ENCODE measurements around the gene NTNG1.

Gene NTNG1

DNA sequence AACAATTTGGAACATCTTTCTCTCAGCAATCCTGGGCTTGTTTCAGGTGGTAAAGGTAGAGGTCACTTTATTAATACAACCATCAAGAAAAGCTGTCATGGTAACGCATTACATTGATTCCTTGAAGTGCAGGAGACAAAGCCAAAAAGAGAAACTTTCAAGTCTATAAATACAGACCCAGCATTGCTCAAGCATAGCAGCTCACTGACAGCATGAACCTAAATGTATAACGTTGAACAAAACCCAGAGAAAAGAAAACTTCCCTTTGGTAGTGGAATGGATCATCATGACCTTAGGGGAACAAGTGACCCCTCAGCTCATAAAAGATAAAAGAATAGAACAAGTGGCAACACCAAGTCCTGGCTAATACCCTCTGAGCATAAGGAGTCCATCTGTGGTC, 332.2 kb downstream of the NTNG1 start:
- DNase-seq = no peak

DNA sequence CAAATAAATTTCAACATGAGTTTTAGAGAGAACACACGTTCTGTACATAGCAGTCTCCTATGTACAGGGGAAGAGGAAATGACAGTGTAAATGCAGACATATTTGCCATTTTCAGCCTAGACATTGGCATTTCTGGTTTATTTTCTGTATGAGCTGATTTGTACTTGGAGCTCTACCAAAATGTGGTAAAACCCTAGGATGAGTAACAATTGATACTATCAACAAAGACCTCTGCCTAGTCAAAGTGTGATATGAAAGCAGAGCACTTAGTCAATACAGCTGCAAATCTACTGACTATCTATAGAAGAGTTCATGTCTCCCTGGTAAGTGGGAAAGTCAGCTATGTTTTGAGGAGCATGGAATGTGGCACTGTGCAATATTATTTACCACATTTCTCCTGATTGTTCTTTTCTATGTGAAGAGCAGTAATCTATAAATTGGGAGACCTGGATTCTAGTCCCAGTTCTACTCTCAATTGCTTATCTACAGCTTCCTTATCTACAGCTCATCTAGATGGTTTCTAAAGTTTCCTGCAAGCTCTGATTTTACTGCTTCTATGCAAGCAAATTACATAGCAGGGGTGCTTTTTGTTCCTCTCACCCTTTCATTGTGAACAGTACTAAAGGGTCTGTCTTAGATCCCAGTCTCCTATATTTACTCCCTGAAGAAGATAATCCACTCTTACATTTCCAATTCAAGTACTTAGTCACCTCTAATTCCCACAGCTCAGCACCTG, 334.2 kb downstream of the NTNG1 start:
- DNase-seq = no peak

DNA sequence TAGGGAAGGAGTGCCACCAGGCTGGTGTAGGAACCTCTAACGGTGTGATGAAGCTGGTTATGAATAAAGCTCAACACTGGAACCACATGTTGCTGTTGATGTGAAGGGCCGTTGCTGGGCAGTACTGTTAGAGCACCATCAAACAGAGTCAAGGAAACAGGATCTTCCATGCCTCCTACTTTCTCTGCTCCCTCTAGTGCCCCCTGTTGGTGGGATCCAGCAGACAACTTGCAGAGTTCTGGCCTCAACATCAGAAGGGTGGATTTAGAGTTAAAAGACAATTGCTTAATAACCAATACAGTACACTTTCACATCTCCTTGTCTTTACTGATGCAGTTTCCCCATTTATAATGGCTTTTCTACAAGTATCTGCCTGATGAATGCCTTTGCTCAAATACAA, 336.4 kb downstream of the NTNG1 start:
- no peak for DNase-seq

DNA sequence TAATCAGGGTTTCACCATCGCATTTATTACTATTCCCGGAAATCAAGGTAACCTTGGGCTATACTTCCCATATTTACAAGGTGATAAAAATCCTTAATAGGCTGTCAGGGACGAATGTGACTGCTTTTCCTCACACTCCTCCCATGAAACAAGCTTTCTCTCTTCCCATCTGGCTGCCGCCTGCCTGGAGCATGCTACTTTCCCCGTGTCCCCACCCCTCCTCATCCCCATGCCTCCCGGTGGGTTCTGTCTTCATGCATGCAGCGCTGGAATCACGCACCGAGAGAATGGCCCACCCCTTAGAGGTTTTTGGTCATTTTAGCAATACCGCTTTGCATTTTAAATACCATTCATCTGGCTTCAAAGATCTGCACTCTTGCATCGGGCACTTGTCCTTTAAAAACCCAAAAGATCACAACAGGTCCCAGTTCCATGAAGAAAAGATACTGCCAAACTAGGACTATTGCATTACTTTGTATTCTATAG, 339.1 kb downstream of the NTNG1 start:
- no peak for DNase-seq

DNA sequence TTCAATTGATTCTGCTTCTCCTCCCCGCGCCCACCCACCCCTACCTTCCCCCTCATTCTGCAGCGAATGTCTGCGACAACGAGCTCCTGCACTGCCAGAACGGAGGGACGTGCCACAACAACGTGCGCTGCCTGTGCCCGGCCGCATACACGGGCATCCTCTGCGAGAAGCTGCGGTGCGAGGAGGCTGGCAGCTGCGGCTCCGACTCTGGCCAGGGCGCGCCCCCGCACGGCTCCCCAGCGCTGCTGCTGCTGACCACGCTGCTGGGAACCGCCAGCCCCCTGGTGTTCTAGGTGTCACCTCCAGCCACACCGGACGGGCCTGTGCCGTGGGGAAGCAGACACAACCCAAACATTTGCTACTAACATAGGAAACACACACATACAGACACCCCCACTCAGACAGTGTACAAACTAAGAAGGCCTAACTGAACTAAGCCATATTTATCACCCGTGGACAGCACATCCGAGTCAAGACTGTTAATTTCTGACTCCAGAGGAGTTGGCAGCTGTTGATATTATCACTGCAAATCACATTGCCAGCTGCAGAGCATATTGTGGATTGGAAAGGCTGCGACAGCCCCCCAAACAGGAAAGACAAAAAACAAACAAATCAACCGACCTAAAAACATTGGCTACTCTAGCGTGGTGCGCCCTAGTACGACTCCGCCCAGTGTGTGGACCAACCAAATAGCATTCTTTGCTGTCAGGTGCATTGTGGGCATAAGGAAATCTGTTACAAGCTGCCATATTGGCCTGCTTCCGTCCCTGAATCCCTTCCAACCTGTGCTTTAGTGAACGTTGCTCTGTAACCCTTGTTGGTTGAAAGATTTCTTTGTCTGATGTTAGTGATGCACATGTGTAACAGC, 339.9 kb downstream of the NTNG1 start:
- DNase-seq = no peak

DNA sequence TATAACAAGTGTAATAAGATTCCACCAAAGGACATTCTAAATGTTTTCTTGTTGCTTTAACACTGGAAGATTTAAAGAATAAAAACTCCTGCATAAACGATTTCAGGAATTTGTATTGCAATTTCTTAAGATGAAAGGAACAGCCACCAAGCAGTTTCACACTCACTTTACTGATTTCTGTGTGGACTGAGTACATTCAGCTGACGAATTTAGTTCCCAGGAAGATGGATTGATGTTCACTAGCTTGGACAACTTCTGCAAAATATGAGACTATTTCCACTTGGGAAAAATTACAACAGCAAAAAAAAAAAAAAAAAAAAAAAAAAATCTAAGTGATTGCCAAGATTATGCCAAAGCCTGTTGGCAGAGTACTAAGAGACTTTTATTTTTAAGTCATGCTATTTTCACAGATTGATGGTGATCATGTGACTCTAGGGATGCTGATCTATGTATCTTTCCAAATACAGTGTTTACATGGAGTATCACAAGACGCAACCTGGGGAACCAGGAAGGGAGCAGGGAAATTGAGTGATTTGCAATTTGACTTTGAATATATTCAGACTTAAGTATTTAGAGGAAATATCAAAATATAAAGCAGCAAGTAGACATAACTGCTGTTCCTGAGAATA, 341.0 kb downstream of the NTNG1 start:
- no peak for DNase-seq

DNA sequence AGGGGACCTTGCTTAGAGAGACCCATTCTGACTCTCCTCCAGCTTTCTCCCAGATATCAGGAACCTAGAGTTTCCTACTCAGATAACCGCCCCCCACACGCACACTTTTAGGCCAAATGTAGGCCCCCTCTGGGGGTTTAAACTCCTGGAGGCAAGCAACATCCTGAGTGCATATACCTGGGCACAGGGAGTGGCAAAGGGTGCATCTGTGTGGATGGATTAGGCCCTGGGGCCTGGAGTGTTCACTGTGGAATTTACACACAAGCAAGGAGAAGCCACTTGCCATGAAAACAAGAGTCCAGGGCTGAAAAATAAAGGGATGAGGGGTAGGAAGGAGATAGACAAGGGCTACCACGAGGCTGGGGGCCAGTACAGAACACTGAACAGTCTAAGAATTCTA, 343.1 kb downstream of the NTNG1 start:
- DNase-seq = no peak

DNA sequence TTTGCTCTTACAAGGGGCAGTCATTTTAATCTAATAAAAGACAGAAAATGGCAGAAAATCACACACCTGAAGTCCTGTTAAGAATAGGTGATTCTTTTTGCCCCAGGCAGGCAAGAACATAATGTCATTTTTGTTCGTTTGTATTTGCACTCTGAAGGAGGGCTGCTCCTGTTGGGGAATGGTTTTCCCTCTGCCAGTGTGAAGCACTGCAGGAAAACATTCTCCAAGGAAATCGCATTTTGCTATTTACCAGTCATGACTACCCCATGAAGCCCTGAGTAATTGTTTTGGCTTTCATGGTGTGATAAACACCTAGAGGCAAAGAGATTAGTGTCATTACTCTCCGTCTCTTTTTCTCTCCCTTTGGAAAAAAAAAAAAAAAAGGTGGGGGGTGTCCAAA, 345.5 kb downstream of the NTNG1 start:
- peak; percentile 28 for DNase-seq

DNA sequence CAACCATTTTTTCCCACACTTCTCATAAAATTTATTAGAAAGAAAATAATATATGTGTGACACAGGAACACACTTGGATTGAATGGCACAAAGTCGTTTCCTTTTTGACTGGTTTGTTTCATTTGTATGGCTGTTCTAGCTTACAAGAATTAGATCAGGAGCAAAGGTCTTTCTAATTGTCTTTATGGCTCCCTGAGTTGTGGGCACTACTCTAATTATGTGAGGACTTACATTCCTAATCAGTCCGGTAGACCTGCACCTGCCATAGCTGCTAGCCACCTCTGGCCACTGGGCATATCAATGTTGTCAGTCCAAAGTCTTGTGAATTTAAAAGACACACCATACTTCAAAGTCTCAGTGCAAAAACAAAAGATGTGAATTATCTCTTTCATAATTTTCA, 346.7 kb downstream of the NTNG1 start:
- DNase-seq = no peak

DNA sequence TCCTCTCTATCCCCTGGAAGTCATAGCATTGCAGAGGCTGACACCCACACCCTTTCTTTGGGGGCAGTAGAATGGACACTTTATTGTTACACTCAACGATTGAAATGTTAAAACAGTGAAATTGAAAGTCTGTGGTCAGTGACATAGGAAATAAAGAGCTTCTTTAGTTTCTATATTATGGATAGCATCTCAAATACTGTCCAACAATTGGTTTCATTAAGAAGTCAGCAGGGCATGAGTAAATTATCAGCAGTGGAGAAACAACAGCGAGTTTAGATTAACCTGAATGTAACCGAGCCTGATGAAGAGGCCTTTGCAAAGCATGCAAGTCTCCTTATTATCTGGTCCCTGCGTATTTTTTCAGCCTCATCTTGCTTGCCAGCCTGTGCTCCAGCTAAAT, 350.7 kb downstream of the NTNG1 start:
- DNase-seq = no peak

DNA sequence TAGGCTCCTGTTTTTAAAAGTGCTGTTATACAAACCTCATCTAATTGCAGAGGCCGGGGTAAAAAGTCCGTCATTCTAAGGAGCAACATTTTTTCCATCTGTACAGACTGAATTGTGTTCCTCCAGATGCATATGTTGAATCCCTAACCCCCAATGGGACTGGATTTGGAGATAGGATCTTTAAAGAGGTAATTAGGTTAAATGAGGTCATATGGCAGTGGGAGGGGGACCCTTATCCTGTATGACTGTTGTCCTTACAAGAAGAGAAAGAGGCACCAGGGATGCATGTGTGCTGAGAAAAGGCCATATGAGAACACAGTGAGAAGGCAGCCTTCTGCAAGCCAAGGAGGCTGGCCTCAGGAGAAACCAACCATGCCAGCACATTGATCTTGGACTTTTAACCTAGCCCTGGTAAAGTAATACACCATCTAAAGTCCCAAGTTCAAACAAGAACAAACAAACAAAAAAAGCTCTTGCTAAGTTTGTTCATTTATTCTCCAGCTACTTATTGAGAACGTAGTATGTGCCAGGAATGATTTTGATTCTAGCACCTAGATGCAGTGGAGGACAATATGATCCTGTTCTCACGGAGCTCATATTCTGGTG, 352.4 kb downstream of the NTNG1 start:
- no peak for DNase-seq

DNA sequence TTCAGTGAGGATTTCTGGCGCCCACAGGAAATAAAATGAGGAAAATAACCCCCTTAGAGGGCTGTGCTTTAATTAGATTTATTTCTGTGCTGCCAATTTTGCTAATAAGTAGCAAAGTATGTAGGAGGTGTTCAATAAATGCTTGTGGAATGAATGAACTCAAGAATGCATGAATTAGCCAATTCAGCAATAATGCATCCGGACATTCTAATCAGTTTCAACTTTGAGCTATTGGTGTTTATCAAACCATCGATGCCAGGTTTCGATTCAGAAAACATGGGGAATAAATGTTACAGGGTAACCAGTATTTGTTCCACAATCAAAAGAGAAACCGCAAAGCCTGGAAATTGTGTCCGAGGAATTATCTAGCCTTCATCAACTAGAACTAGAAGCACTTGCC, 353.2 kb downstream of the NTNG1 start:
- DNase-seq = no peak

DNA sequence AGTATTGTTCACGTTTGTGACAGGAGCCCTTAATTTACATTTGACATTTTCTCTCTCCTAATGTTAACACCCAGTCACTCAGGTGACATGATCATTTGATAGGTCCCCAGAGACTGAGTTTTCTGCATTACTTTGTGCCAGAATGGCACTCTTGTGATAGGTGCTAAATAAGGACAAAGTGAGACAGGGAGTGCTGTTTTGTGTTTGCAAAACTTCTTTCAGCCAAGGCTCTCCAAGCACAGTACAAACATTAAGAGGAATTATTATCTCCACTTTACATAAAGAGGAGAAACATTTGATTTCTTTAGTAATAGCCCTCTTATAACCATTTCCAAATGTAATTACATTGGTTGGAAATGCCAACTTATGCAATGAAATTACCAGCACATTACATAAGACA, 355.2 kb downstream of the NTNG1 start:
- no peak for DNase-seq

DNA sequence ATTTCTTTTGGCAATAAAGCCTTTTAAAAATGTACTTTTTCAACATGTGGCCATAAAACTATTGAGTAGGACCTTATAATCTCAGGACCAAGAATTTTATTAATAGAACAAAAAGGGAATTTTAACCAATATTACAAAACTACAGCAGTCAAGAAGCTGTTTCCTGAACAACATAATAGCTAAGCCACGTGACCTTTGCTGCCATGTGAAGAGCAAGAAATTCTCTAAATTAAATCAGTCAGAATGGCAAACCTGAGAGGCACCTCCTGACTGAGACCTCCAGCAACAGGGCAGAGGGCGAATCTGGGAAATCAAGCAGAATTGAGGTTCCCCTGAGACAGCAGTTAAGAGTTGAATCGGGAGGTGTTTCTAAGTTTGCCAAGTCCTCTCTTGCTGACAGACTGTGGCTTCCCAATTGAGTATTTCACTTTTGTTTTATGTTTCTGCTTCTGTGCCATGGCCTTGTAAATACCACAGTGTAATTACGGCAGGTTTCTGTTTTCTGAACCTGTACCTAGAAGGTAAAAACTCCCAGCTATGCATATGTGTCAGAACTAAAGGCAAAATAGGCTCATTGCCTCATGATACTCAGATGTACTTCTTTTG, 358.4 kb downstream of the NTNG1 start:
- DNase-seq = no peak

DNA sequence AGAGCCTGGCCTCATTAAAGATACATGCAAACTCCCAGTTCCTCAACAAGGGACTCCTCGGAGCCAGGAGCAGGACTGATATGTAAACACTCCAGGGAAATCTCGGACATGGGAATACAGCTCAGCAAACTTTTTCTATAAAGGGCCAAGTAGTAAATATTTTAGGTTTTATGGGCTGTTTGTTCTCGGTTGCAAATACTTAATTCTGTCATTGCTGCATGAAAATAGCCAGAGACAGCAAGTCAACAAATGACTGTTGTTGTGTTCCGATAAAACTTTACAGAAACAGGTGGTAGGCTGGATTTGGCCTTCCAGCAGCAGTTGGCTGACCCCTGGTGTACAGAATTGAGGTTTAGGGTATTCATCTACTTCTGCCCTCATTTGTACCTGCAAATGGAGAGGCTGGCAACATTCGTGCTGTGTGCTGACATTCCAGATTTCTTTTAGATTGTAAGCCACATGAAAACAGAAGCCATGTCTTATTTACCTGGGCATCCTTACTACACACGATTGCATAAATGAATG, 360.3 kb downstream of the NTNG1 start:
- no peak for DNase-seq

DNA sequence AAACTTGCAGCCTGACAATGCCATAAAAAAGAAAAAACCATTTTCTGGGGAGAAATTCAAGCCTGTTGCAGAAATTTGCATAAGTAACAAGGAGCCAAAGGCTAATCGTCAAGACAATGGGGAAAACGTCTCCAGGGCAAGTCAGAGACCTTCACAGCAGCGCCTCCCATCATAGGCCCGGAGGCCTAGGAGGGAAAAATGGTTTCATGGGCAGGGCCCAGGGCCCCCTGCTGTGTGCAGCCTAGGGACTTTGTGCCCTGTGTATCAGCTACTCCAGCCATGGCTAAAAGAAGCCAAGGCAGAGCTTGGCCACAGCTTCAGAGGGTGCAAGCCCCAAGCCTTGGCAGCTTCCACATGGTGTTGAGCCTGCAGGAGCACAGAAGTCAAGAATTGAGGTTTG, 369.5 kb downstream of the NTNG1 start:
- no peak for DNase-seq

DNA sequence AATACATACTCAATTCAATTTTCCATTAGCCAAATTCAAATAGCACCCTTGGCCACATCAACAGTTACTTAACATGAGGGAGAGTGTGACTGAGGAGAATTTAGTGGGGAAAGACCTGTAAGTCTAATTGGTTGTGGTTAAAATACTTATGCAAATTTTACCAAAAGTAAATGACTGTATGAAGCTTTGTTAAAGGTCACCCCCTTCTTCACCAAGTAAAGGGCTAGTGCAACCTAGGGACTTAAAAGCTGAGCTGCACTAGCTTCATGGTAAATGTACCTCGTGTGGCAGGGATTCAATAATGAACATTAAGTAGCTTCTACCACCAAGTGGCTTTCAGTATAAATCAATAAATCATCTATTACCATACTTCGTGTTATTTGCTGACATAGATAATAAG, 372.0 kb downstream of the NTNG1 start:
- DNase-seq = no peak

DNA sequence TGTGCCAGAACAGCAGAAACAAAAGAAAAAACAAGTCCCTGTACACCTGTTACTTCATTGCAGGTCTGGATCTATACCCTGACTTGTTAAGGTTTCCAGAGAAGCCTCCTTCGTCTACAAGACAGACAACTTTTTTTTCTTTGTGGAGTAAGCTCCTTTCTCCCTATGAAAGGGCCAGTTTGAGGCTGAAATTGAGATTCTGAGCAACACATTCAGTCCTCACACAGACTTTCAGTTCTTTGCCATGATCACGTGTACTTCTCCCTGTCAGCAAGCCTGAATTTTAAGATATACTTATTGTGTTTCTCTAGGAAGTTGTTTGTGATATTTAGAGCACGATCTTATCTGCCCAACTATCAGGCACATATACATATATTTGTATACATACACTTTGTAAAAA, 374.0 kb downstream of the NTNG1 start:
- no peak for DNase-seq

DNA sequence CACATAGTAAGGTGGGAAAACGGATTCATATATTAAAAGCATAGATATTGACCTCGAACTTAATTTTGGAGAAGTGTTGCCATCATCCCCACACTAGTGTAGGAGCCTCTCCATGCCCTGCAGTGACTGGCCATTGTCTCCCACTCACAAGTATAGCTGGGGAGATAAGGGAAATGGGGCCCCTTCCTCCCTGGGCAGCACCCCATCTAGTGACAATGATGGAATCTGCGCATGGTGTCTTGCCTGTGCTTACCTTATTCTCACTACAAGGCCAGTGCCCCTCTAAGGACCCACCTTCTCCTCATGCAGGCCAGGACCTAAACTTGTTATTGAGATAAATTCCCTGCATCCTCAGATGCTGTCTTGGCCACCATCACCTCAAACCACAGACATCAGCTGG, 374.9 kb downstream of the NTNG1 start:
- no peak for DNase-seq

DNA sequence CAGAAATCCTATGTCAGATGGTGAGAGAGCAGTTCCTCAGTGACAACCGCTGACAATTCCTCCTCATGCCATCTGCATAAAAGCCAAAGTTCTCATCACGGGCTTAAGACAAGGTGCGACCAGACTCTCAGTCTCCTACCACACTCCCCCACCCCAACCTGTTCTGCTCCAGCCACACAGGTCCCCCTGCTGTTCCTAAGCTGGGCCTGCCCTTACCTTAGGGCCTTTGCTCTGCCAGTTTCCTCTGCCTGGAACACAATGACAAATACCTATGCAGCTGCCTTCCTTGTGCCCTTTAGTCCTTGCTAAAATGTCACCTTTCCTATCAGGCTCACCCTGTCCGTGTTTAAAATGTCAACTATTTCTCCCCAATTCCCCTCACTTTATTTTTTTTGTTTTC, 382.2 kb downstream of the NTNG1 start:
- DNase-seq = no peak

DNA sequence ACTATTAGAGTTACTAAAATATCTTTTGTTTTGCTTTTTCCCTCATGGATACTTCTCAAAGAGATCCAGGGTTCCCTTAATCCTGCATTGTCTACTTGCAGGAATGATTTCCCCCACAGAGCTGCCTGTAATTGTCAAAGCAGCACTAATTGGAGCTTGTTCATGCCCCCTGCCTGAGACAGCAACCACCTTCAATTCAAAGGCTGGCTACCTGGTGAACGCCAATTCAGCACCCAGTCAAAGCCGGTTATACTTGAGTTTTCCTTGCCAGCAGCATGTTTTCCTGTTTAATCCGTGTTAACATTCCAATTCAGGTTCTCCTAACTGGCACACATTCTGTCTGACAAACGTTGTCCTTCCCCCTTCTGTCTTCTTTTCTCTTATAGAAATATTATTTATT, 382.9 kb downstream of the NTNG1 start:
- DNase-seq = peak; percentile 54

DNA sequence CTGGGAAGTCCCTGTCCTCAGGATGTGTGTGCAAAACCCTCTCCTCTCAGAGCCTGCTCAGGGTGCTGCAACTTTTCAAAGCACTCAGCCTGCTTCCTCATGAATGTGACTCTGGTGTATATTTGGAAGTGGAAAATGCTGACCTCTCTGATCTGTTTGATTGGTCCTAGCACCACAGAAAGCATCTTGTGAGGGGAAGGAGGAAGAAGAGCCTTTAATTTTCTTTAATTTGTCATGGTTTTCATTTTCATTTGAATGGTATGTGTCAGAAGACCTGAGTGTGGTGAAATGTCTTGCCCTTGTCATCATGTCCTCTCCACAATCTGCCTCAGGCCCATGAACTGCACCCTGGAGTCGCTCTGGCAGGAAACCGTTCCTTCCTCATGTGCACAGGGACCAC, 383.5 kb downstream of the NTNG1 start:
- no peak for DNase-seq

DNA sequence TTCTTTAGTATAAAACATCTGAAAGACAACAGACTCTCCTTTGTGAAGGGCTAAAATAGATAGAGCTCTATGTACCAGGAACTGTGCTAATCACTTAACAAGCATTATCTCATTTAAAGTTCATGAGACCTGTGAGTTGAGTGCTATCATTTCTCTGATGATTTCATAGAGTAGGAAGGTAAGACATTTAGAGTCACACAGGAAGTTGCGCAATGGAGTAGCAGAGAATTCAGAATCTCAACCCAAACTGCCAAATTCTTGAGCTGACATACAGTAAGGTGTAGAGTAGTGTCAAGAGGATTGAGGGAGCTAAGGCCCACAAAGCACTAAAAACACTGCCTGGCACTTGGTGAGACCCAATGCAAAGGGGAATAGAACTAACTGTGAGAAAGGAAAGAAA, 384.3 kb downstream of the NTNG1 start:
- no peak for DNase-seq
